Esophagus squamous epithelium (tissue), 5 donors: ENCODE results near the gene PAEP. TPM values are rescaled to one million over a fixed set of nuclear protein-coding genes. Genes with fewer than 3 reads are reported as not detected.
"Not testable (repeated sequence)": the region's sequence is repeated elsewhere in the genome, so short reads cannot be mapped to it uniquely, and the experiment has no call there.

Source experiments
- DNase-seq: peaks from one replicate; lab custom pipeline; 2025; lab: John Stamatoyannopoulos, UW
- H3K27ac ChIP-seq, 4 donors: fragments of 200-600 bp; sonication (generic); one replicate each; pipeline ENCODE4 v1.5.1; 2016 to 2019; ENCODE audit warnings: mild to moderate bottlenecking in 1 of 4
- H3K27me3 ChIP-seq, 4 donors: fragments of 200-600 bp; sonication (generic); 1 replicate in 3 of 4; 2 replicates in 1 of 4; pipeline versions ENCODE4 v1.5.1 to v1.6.0; 2017 to 2021; ENCODE audit warnings: antibody characterized with exemption in 1 of 4
- H3K36me3 ChIP-seq, 3 donors: fragments of 200-600 bp; sonication (generic); one replicate each; pipeline ENCODE4 v1.5.1; 2016 to 2019
- H3K4me1 ChIP-seq, 3 donors: fragments of 200-600 bp; sonication (generic); one replicate each; pipeline ENCODE4 v1.5.1; 2017 to 2019
- H3K4me3 ChIP-seq, 4 donors: fragments of 200-600 bp; sonication (generic); 1 replicate in 3 of 4; 2 replicates in 1 of 4; pipeline ENCODE4 v1.5.1; 2016 to 2019; ENCODE audit warnings: mild to moderate bottlenecking in 2 of 4, moderate library complexity in 1 of 4
- H3K9me3 ChIP-seq, 3 donors: fragments of 200-600 bp; sonication (generic); one replicate each; pipeline ENCODE4 v1.5.1; 2016 to 2019
- POLR2A ChIP-seq, 4 donors: fragments of 450-650 bp; IDR thresholded peaks; one replicate each; pipeline ENCODE4 v1.6.1; 2017; ENCODE audit warnings: antibody characterized with exemption in 4 of 4, mild to moderate bottlenecking in 4 of 4, moderate library complexity in 3 of 4
- WGBS, 2 donors: methylation state at CpG; one replicate each; pipeline ENCODE4 v1.1.5; 2018; 5-methylcytosine and 5-hydroxymethylcytosine counted together
- intact Hi-C: fragments of 100-400 bp; cut with DNase I; formaldehyde crosslinking; loops from one replicate; pipeline ENCODE4 v1.15.0; 2022
- total RNA-seq, 4 donors: library from RNA; depleted of rRNA; stranded (reverse); fragments of >200 nt; gene quantifications; one replicate each; pipeline ENCODE4 v1.1.0, GENCODE V29; 2016
- TF ChIP-seq, protein P1 (sequence below), 6 experiments: fragments of 450-650 bp in 4 of 6; fragments of 200-600 bp in 2 of 6; sonication (generic) in 2 of 6; IDR thresholded peaks; one replicate each; pipeline ENCODE4 v1.5.1; 2016 to 2019; ENCODE audit warnings: antibody characterized with exemption in 6 of 6, mild to moderate bottlenecking in 4 of 6, moderate library complexity in 4 of 6
- donor health status: DM: yes; HTN: yes; CAD: no.

The PAEP gene
- not detected for total RNA-seq

DNA sequence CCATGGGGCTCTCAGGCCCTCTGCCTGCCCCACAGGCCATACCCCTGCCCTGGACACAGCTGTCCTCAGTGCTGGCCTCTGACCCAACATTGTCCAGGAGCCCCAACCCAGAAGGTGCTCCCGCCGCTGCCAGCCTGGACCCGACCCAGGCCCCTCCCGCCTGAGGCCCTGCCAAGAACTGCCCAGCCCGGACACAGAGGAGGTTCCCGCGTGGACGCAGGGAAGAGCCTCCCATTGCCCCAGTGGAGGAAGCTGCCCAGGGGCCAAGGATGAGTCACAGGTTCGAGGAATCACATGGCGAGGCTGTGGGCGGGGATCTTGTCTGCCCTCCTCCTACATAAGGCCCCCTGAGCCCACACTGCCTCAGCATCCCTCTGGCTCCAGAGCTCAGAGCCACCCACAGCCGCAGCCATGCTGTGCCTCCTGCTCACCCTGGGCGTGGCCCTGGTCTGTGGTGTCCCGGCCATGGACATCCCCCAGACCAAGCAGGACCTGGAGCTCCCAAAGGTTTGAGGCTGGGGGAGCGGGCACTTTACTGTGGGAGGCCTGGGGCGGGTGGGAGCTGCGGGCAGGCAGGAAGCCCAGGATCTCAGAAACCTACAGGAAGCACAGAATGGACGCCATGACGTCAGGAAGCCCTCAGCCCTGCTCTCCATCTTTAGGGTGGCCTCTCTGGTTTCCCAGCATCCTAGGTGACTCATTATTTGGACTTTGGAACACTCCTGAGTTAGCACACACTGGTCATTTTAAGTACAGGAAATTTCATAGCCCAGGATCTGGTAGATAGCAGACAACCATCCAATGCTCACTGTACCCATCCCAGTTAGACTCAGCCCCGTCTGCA, at the start of gene PAEP:
TSS of gene PAEP (plus strand) at position 366 of the 844 bp plus-strand sequence.
- DNase-seq: no peak
- Histone ChIP-seq H3K36me3 (no peaks in the 10 kb centered on the region), H3K4me1 (no peaks in the 10 kb centered on the region), H3K27me3 (peaks cover 0 to 62% (median 0%) of the 10 kb centered on the region in 4 donors), H3K27ac (no peak within 1 kb of the TSS), H3K4me3 (no peak within 1 kb of the TSS), H3K9me3 (peaks cover 0 to 7% (median 0%) of the 10 kb centered on the region in 3 donors)
- TF ChIP-seq POLR2A (IDR thresholded peaks at IDR 0.05): no peak
- TF ChIP-seq, protein P1, sequence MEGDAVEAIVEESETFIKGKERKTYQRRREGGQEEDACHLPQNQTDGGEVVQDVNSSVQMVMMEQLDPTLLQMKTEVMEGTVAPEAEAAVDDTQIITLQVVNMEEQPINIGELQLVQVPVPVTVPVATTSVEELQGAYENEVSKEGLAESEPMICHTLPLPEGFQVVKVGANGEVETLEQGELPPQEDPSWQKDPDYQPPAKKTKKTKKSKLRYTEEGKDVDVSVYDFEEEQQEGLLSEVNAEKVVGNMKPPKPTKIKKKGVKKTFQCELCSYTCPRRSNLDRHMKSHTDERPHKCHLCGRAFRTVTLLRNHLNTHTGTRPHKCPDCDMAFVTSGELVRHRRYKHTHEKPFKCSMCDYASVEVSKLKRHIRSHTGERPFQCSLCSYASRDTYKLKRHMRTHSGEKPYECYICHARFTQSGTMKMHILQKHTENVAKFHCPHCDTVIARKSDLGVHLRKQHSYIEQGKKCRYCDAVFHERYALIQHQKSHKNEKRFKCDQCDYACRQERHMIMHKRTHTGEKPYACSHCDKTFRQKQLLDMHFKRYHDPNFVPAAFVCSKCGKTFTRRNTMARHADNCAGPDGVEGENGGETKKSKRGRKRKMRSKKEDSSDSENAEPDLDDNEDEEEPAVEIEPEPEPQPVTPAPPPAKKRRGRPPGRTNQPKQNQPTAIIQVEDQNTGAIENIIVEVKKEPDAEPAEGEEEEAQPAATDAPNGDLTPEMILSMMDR (IDR thresholded peaks at IDR 0.05): no peak
- intact Hi-C loops: no loop called here
- WGBS, 2 donors: 100% methylated on average over 3 of the region's 20 CpGs; no CpG with 5 or more reads in 1 of the 2 donors

DNA sequence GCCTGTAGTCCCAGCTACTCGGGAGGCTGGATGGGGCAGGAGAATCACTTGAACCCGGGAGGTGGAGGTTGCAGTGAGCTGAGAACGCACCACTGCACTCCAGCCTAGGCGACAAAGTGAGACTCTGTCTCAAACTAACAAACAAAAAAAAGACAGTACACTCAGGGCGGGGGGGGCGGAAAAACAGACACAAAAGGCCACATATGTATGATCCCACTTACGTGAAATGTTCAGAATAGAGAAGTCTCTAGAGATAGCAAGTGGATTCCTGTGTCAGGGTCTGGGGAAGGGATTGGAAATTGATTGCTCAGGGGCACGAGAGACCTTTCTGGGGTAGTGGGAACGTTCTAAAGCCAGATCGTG, 49.3 kb upstream of the PAEP start:
- TF ChIP-seq, protein P1 (IDR thresholded peaks at IDR 0.05): no peak
- H3K4me1 ChIP-seq: no peaks in the 10 kb centered on the region
- WGBS, 2 donors: 74 to 75% methylated on average over 10 of the region's 10 CpGs
- no peaks in the 10 kb centered on the region for H3K36me3 ChIP-seq
- intact Hi-C loops: no loop called here
- no peaks in the 10 kb centered on the region for H3K9me3 ChIP-seq
- no peak for DNase-seq
- H3K4me3 ChIP-seq: no peak overlapping the region
- peaks cover 0 to 20% (median 0%) of the 10 kb centered on the region in 4 donors for H3K27me3 ChIP-seq
- no peak overlapping the region for H3K27ac ChIP-seq

DNA sequence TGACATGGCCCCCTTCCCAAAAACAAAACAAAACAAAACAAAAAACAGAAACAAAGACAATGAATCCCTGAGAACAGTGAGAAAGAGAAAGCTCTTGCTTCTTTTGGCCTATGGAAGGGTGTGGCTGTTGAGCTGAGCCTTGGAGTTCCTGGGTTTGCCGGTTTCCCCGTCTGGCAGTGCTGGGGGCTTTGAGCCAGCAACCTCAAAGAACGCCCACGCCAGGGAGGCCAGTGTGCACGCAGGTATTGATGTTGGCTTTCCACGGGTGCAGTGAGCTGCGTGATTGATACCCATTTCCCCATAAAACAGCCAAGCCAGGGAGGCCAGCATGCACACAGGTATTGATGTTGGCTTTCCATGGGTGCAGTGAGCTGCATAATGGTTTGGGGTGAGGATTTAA, 48.7 kb upstream of the PAEP start:
- WGBS, 2 donors: 35 to 53% methylated on average over 7 of the region's 7 CpGs
- intact Hi-C loops: no loop called here
- Histone ChIP-seq H3K36me3 (no peaks in the 10 kb centered on the region), H3K4me1 (no peaks in the 10 kb centered on the region), H3K9me3 (no peaks in the 10 kb centered on the region), H3K27me3 (peaks cover 0 to 20% (median 0%) of the 10 kb centered on the region in 4 donors), H3K4me3 (no peak overlapping the region), H3K27ac (no peak overlapping the region)
- DNase-seq: no peak
- no peak for TF ChIP-seq POLR2A (IDR thresholded peaks at IDR 0.05)
- TF ChIP-seq, protein P1 (IDR thresholded peaks at IDR 0.05): no peak

DNA sequence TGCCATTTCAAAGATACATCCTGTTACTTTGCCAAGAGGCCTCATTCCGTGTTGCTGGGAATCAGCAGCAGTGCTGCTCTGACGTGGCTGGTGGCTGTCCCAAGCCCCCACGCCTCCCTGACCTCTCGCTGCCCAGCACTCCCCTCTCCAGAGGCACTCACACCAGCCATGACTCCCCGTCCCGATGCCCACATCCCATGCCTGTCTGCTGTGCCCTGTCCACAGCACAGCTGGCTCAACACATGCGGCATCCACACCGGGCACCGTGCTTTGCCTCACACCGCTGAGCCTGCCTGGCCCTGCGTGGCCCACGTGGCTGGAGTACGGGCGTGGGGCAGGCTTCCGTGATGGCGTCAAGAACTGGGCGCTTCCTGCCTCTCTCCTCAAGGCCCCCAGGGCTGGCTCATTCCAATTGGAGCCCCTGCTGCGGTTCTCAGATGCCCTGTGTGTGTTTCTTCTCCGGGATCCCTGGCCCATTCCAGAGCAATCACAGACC, 48.2 kb upstream of the PAEP start:
- Histone ChIP-seq H3K36me3 (no peaks in the 10 kb centered on the region), H3K9me3 (no peaks in the 10 kb centered on the region), H3K27ac (no peak overlapping the region), H3K4me3 (no peak overlapping the region), H3K4me1 (no peaks in the 10 kb centered on the region), H3K27me3 (peaks cover 0 to 20% (median 0%) of the 10 kb centered on the region in 4 donors)
- WGBS, 2 donors: 71 to 81% methylated on average over 10 to 15 of the region's 19 CpGs
- intact Hi-C loops: no loop called here
- TF ChIP-seq POLR2A (IDR thresholded peaks at IDR 0.05): no peak
- TF ChIP-seq, protein P1 (IDR thresholded peaks at IDR 0.05): no peak
- no peak for DNase-seq

DNA sequence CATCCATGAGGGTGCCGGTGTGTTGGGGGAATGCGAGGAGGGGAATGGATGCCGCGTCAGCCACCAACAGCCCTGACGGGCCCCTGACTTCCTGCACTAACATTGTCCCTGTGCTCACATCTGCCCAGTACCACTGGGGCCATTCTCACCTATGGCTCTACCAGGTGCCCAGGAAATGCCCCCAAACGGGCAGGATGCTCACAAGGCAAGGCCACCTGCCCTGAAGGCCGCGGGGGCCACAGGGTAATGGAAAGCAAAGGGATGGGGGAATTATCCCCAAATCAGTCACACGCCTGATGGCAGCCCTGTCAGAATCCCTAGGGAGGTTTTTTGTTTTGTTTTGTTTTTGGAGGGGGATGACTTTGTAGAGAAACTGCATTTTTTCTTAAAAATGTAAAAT, 47.6 kb upstream of the PAEP start:
- intact Hi-C loops, H3K9me3 ChIP-seq, DNase-seq, H3K4me3 ChIP-seq, H3K4me1 ChIP-seq, H3K27ac ChIP-seq, H3K36me3 ChIP-seq: not testable (repeated sequence)
- 83 to 86% methylated on average over 1 to 8 of the region's 9 CpGs for WGBS, 2 donors
- H3K27me3 ChIP-seq: peaks cover 0 to 24% (median 0%) of the 10 kb centered on the region in 4 donors
